Measurements from ENCODE around the gene SELENOO.

SELENOO gene

GRCh38 chr22:50200461-50201190, at the start of gene SELENOO:
Gene SELENOO, plus strand, starts transcription at chr22:50201011. Its CDS starts 26 bp downstream, at chr22:50201037.
- peak within 1 kb of the TSS; percentile 65 for H3K4me3 ChIP-seq (ENCODE audit: low read length)
- no peak for TF ChIP-seq CTCF (conservative IDR thresholded peaks at IDR 0.05; ENCODE audit: low read depth, low read length)
- DNase-seq (ENCODE audit: low read depth): peak; percentile 42

- no peak for DNase-seq (ENCODE audit: low read depth)
- no peak overlapping the region for H3K4me3 ChIP-seq (ENCODE audit: low read length)
- TF ChIP-seq CTCF (conservative IDR thresholded peaks at IDR 0.05; ENCODE audit: low read depth, low read length): no peak
These were observed 49.0 kb upstream of the SELENOO start for GRCh38 chr22:50151571-50152537.

GRCh38 chr22:50153056-50153755, 47.6 kb upstream of the SELENOO start:
- DNase-seq (ENCODE audit: low read depth): no peak
- no peak for TF ChIP-seq CTCF (conservative IDR thresholded peaks at IDR 0.05; ENCODE audit: low read depth, low read length)

GRCh38 chr22:50153756-50154140, 47.1 kb upstream of the SELENOO start:
- TF ChIP-seq CTCF (conservative IDR thresholded peaks at IDR 0.05; ENCODE audit: low read depth, low read length): no peak
- H3K4me3 ChIP-seq (ENCODE audit: low read length): no peak overlapping the region
- no peak for DNase-seq (ENCODE audit: low read depth)

More at GRCh38 chr22:50153056-50153755, 47.6 kb upstream of the SELENOO start:
- H3K4me3 ChIP-seq (ENCODE audit: low read length): no peak overlapping the region

GRCh38 chr22:50157709-50158375, 43.0 kb upstream of the SELENOO start:
- no peak for DNase-seq (ENCODE audit: low read depth)
- H3K4me3 ChIP-seq (ENCODE audit: low read length): no peak overlapping the region
- no peak for TF ChIP-seq CTCF (conservative IDR thresholded peaks at IDR 0.05; ENCODE audit: low read depth, low read length)

GRCh38 chr22:50160947-50161346, 39.9 kb upstream of the SELENOO start:
- no peak overlapping the region for H3K4me3 ChIP-seq (ENCODE audit: low read length)
- no peak for DNase-seq (ENCODE audit: low read depth)
- TF ChIP-seq CTCF (conservative IDR thresholded peaks at IDR 0.05; ENCODE audit: low read depth, low read length): no peak
